Astrocyte (in vitro differentiated cells and primary cell): Measurements from ENCODE around the gene FAT1. TPM values are rescaled to one million over a fixed set of nuclear protein-coding genes. Genes with fewer than 3 reads are reported as not detected.
A peak's percentile ranks its signal among the peaks of the same experiment; 100 is the strongest.

Source experiments
- DNase-seq: peaks from one replicate; pipeline ENCODE4 v3.0.0-alpha.2; 2010; ENCODE audit warnings: low read depth
- FAIRE-seq: peaks from 2 replicates; lab custom pipeline; 2011; peaks lifted over from hg19 to GRCh38; lab: Jason Lieb, UNC
- H2AFZ ChIP-seq: 2 replicates; pipeline ENCODE4 v1.6.0; 2012; ENCODE audit warnings: low read depth, low read length, inconsistent platforms
- H3K27ac ChIP-seq: 2 replicates; pipeline ENCODE4 v1.5.1; 2011; ENCODE audit warnings: low read depth, low read length, inconsistent platforms
- H3K27me3 ChIP-seq: 2 replicates; pipeline ENCODE4 v1.6.0; 2011; ENCODE audit warnings: low read length, inconsistent platforms; ENCODE audit not compliant: insufficient read depth
- H3K36me3 ChIP-seq: 2 replicates; pipeline ENCODE4 v1.5.1; 2011; ENCODE audit warnings: low read length, inconsistent platforms; ENCODE audit not compliant: insufficient read depth
- H3K4me1 ChIP-seq: 2 replicates; pipeline ENCODE4 v1.5.1; 2011; ENCODE audit warnings: low read length, inconsistent platforms; ENCODE audit not compliant: insufficient read depth
- H3K4me2 ChIP-seq: 2 replicates; pipeline ENCODE4 v1.6.0; 2012; ENCODE audit warnings: low read length, inconsistent platforms
- H3K4me3 ChIP-seq: 2 replicates; pipeline ENCODE4 v1.5.1; 2011; ENCODE audit warnings: low read depth, mild to moderate bottlenecking, low read length, inconsistent platforms; ENCODE audit not compliant: insufficient read depth
- H3K79me2 ChIP-seq: 2 replicates; pipeline ENCODE4 v1.6.0; 2012; ENCODE audit warnings: mild to moderate bottlenecking, low read length, inconsistent platforms; ENCODE audit not compliant: insufficient read depth
- H3K9ac ChIP-seq: 2 replicates; pipeline ENCODE4 v1.6.0; 2012; ENCODE audit warnings: mild to moderate bottlenecking, low read length, inconsistent platforms
- H3K9me3 ChIP-seq: 2 replicates; pipeline ENCODE4 v1.5.1; 2012; ENCODE audit warnings: low read depth, mild to moderate bottlenecking, low read length, inconsistent platforms; ENCODE audit not compliant: insufficient read depth
- H4K20me1 ChIP-seq: 2 replicates; pipeline ENCODE4 v1.6.0; 2012; ENCODE audit warnings: low read length, inconsistent platforms; ENCODE audit not compliant: insufficient read depth
- H3K27ac Mint-ChIP-seq: one replicate; pipeline ENCODE4 v1.8.0; 2021; ENCODE audit warnings: mild to moderate bottlenecking, mixed read lengths; ENCODE audit not compliant: unreplicated experiment
- H3K27me3 Mint-ChIP-seq: one replicate; pipeline ENCODE4 v1.8.0; 2021; ENCODE audit warnings: low read depth, mixed read lengths; ENCODE audit not compliant: unreplicated experiment
- H3K36me3 Mint-ChIP-seq: one replicate; pipeline ENCODE4 v1.8.0; 2021; ENCODE audit warnings: low read depth, mixed read lengths; ENCODE audit not compliant: unreplicated experiment
- H3K4me1 Mint-ChIP-seq: one replicate; pipeline ENCODE4 v1.8.0; 2021; ENCODE audit warnings: low read depth, mixed read lengths; ENCODE audit not compliant: unreplicated experiment
- H3K4me3 Mint-ChIP-seq: one replicate; pipeline ENCODE4 v1.8.0; 2021; ENCODE audit warnings: mild to moderate bottlenecking, moderate library complexity, mixed read lengths; ENCODE audit not compliant: unreplicated experiment
- H3K9me3 Mint-ChIP-seq: one replicate; pipeline ENCODE4 v1.8.0; 2021; ENCODE audit warnings: mild to moderate bottlenecking, mixed read lengths; ENCODE audit not compliant: unreplicated experiment
- EZH2 ChIP-seq: IDR thresholded peaks from 2 replicates; pipeline ENCODE4 v1.6.1; 2012; ENCODE audit warnings: mild to moderate bottlenecking, low read length, inconsistent platforms; ENCODE audit not compliant: insufficient read depth
- total RNA-seq: library from RNA; stranded (reverse); gene quantifications from 2 replicates; pipeline ENCODE4 v1.2.1, GENCODE V29; 2021
- TF ChIP-seq, protein P1 (sequence below): IDR thresholded peaks from 2 replicates; pipeline ENCODE4 v1.5.1; 2011; ENCODE audit warnings: low read depth, mild to moderate bottlenecking, inconsistent platforms, low read length, moderate library complexity; ENCODE audit not compliant: insufficient read depth

FAT1 gene
- total RNA-seq, 1 donor from 2014 or later, result 590 TPM

DNA sequence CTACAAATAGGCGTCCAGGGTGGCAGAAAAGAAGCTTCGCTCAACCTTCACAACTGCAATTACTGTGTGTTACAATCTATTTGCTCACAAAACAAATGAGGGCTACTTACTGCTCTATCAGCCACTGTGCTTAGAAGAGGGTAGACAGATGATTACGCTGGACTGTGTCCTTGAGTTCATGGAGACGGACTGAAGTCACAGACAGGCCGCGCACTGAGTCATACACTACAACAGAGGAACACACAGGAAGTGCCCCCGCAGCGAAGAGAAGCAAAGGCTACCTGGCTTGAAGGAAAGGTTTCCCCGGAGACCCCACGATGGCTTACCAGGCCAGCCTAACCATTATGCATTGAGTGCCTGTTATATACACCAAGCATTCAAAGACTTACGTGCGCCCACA, 25.6 kb downstream of the FAT1 start:
- H3K4me3 Mint-ChIP-seq, result no peak overlapping the region
- no peak overlapping the region for H3K9ac ChIP-seq
- peaks cover 11% of the 10 kb centered on the region for H3K36me3 ChIP-seq
- H3K36me3 Mint-ChIP-seq, result peaks cover 29% of the 10 kb centered on the region
- DNase-seq (no peak), FAIRE-seq (no peak)
- H3K27me3 ChIP-seq, result no peaks in the 10 kb centered on the region
- peaks cover 95% of the 10 kb centered on the region for H4K20me1 ChIP-seq
- H3K4me3 ChIP-seq, result no peak overlapping the region
- peaks cover 100% of the 10 kb centered on the region for H3K79me2 ChIP-seq
- no peak for TF ChIP-seq EZH2
- TF ChIP-seq, protein P1, sequence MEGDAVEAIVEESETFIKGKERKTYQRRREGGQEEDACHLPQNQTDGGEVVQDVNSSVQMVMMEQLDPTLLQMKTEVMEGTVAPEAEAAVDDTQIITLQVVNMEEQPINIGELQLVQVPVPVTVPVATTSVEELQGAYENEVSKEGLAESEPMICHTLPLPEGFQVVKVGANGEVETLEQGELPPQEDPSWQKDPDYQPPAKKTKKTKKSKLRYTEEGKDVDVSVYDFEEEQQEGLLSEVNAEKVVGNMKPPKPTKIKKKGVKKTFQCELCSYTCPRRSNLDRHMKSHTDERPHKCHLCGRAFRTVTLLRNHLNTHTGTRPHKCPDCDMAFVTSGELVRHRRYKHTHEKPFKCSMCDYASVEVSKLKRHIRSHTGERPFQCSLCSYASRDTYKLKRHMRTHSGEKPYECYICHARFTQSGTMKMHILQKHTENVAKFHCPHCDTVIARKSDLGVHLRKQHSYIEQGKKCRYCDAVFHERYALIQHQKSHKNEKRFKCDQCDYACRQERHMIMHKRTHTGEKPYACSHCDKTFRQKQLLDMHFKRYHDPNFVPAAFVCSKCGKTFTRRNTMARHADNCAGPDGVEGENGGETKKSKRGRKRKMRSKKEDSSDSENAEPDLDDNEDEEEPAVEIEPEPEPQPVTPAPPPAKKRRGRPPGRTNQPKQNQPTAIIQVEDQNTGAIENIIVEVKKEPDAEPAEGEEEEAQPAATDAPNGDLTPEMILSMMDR, result no peak
- H2AFZ ChIP-seq, result no peak overlapping the region
- peak overlapping the region; percentile 70 for H3K27ac Mint-ChIP-seq
- H3K9me3 Mint-ChIP-seq, result no peaks in the 10 kb centered on the region
- H3K27me3 Mint-ChIP-seq, result no peaks in the 10 kb centered on the region
- no peaks in the 10 kb centered on the region for H3K9me3 ChIP-seq
- H3K4me1 ChIP-seq, result peaks cover 30% of the 10 kb centered on the region
- no peak overlapping the region for H3K4me2 ChIP-seq
- H3K4me1 Mint-ChIP-seq, result peaks cover 64% of the 10 kb centered on the region
- H3K27ac ChIP-seq, result no peak overlapping the region

DNA sequence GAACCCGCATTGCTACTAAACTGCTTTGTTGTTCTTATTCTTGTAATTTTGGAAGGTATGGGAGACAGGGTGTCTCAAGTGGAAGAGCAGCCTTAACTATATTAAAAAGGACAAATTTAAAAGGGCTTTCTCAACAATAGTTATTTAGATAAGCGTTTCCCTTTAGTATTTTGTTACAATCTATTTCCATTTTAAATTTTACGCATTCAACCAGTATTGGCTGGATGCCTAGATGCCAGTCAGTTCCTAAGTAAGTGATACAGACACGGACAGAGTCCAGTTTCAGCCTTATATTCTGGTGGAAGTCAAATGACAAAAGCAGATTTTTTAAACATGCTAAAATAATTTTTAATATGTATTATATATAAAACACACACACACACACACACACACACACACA, 28.3 kb downstream of the FAT1 start:
- H3K27ac Mint-ChIP-seq, result no peak overlapping the region
- H3K4me2 ChIP-seq, result no peak overlapping the region

DNA sequence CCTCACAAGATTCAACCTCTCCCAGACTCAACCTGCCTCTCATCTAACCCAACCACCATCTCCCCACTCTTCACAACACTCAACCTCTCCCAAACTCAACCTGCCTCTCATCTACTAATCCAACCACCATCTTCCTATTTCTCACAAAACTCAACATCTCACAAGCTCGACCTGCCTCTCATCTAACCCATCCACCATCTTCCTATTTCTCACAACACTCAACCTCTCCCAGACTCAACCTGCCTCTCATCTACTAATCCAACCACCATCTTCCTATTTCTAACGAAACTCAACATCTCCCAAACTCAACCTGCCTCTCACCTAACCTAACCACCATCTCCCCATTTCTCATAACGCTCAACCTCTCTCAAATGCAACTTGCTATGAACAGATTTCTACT, 29.8 kb downstream of the FAT1 start:
- no peak for DNase-seq
- Histone ChIP-seq H3K4me3 (no peak overlapping the region), H4K20me1 (peaks cover 86% of the 10 kb centered on the region), H3K4me1 (peaks cover 17% of the 10 kb centered on the region), H3K9me3 (no peaks in the 10 kb centered on the region), H3K27me3 (no peaks in the 10 kb centered on the region), H2AFZ (no peak overlapping the region), H3K9ac (peak overlapping the region; percentile 4), H3K36me3 (peaks cover 11% of the 10 kb centered on the region), H3K4me2 (peak overlapping the region; percentile 43), H3K79me2 (peaks cover 98% of the 10 kb centered on the region), H3K27ac (peak overlapping the region; percentile 46)
- no peaks in the 10 kb centered on the region for H3K9me3 Mint-ChIP-seq
- TF ChIP-seq EZH2, result no peak
- TF ChIP-seq, protein P1, result no peak
- H3K36me3 Mint-ChIP-seq, result peaks cover 27% of the 10 kb centered on the region
- peaks cover 44% of the 10 kb centered on the region for H3K4me1 Mint-ChIP-seq
- peak overlapping the region; percentile 4 for H3K4me3 Mint-ChIP-seq
- no peaks in the 10 kb centered on the region for H3K27me3 Mint-ChIP-seq
- no peak for FAIRE-seq
- H3K27ac Mint-ChIP-seq, result peak overlapping the region; percentile 29

More for the DNA sequence above, 28.3 kb downstream of the FAT1 start:
- no peak for FAIRE-seq
- peaks cover 34% of the 10 kb centered on the region for H3K36me3 Mint-ChIP-seq
- H3K9me3 Mint-ChIP-seq, result no peaks in the 10 kb centered on the region
- Histone ChIP-seq H3K27me3 (no peaks in the 10 kb centered on the region), H4K20me1 (peaks cover 85% of the 10 kb centered on the region), H3K79me2 (peaks cover 98% of the 10 kb centered on the region), H3K27ac (no peak overlapping the region), H2AFZ (no peak overlapping the region), H3K9me3 (no peaks in the 10 kb centered on the region), H3K36me3 (peaks cover 11% of the 10 kb centered on the region), H3K4me1 (peaks cover 12% of the 10 kb centered on the region), H3K9ac (no peak overlapping the region), H3K4me3 (no peak overlapping the region)
- TF ChIP-seq EZH2, result no peak
- TF ChIP-seq, protein P1, result no peak
- H3K4me3 Mint-ChIP-seq, result no peak overlapping the region
- H3K4me1 Mint-ChIP-seq, result peaks cover 49% of the 10 kb centered on the region
- no peaks in the 10 kb centered on the region for H3K27me3 Mint-ChIP-seq
- DNase-seq, result no peak
